AG04449 (cell line): Measurements from ENCODE around the gene SENP3.

ENCODE experiments used
- CTCF ChIA-PET: fragments of 350-600 bp; formaldehyde crosslinking; extraction: SDS; loops from one replicate; lab custom pipeline; 2021; ENCODE audit warnings: antibody characterized with exemption; lab: Yijun Ruan, JAX
- POLR2A ChIA-PET: fragments of 400-600, 350-600 bp; formaldehyde crosslinking; extraction: SDS; loops from one replicate; lab custom pipeline; 2020; ENCODE audit warnings: antibody characterized with exemption, inconsistent platforms; lab: Yijun Ruan, JAX
- DNase-seq: peaks from one replicate; pipeline ENCODE4 v3.0.0-alpha.2; 2010; ENCODE audit warnings: low read depth, low spot score
- H3K4me3 ChIP-seq: 2 replicates; pipeline ENCODE4 v1.5.1; 2011; ENCODE audit warnings: low read depth, mild to moderate bottlenecking, control low read depth, low read length
- CTCF ChIP-seq: IDR thresholded peaks from one replicate; pipeline ENCODE4 v1.5.1; 2011; ENCODE audit warnings: mild to moderate bottlenecking, moderate library complexity, low read length, control low read depth, inconsistent platforms; ENCODE audit not compliant: insufficient read depth; ENCODE audit errors: missing control alignments

The SENP3 gene

GRCh38 chr17:7552621-7553051 lies 9.1 kb upstream of the SENP3 start:
- no peak overlapping the region for H3K4me3 ChIP-seq
- ChIA-PET CTCF (interaction anchor here (1.0 to 13.4 kb wide), 5 partner anchors 8 to 38 kb away, joined by 3 to 115 read pairs (median 4); partner anchors contain the start of gene SENP3), POLR2A (no interaction called here)

GRCh38 chr17:7553356-7553755 lies 8.4 kb upstream of the SENP3 start:
- no peak for DNase-seq
- TF ChIP-seq CTCF: no peak
- POLR2A ChIA-PET: no interaction called here
- CTCF ChIA-PET: interaction anchor here (1.4 to 13.4 kb wide), 2 partner anchors 35 to 39 kb away, joined by 3 to 77 read pairs; no protein-coding TSS in a partner anchor
- no peak overlapping the region for H3K4me3 ChIP-seq

More at GRCh38 chr17:7552621-7553051, 9.1 kb upstream of the SENP3 start:
- no peak for DNase-seq
- no peak for TF ChIP-seq CTCF

- CTCF ChIA-PET: interaction anchor here (1.2 to 4.4 kb wide), 3 partner anchors 21 to 47 kb away, joined by 3 to 32 read pairs (median 3); no protein-coding TSS in a partner anchor
- no peak for TF ChIP-seq CTCF
- POLR2A ChIA-PET: interaction anchor here (0.6 kb wide), 1 partner anchor 69 kb away, joined by 3 read pairs; no protein-coding TSS in a partner anchor
- H3K4me3 ChIP-seq: no peak overlapping the region
- DNase-seq: no peak
These were observed 6.3 kb upstream of the SENP3 start for GRCh38 chr17:7555320-7555948.

- POLR2A ChIA-PET: no interaction called here
- no peak overlapping the region for H3K4me3 ChIP-seq
- TF ChIP-seq CTCF: no peak
- CTCF ChIA-PET: interaction anchor here (1.0 to 4.4 kb wide), 3 partner anchors 42 to 510 kb away, joined by 3 to 32 read pairs (median 3); no protein-coding TSS in a partner anchor
- no peak for DNase-seq
These were observed 5.1 kb upstream of the SENP3 start for GRCh38 chr17:7556627-7557026.

GRCh38 chr17:7557147-7557764 lies 4.5 kb upstream of the SENP3 start:
- no peak overlapping the region for H3K4me3 ChIP-seq
- ChIA-PET POLR2A (interaction anchor here (0.6 kb wide), 1 partner anchor 164 kb away, joined by 3 read pairs; no protein-coding TSS in a partner anchor), CTCF (interaction anchor here (0.7 to 4.4 kb wide), 9 partner anchors 9 to 511 kb away, joined by 3 to 32 read pairs (median 3); partner anchors contain the start of gene TP53)
- DNase-seq: no peak
- TF ChIP-seq CTCF: no peak
